K562 (cell line): ENCODE results near the gene TBX10. TPM values are rescaled to one million over a fixed set of nuclear protein-coding genes. Genes with fewer than 3 reads are reported as not detected.

Experiments used
- DIDO1 ChIP-seq: fragments of 450-650 bp; IDR thresholded peaks from 2 replicates; pipeline ENCODE4 v1.6.1; 2016; ENCODE audit warnings: low read depth, missing biosample characterization, missing genetic modification characterization
- NELFE ChIP-seq: IDR thresholded peaks from 2 replicates; pipeline ENCODE4 v1.6.1; 2011; ENCODE audit warnings: mild to moderate bottlenecking; ENCODE audit not compliant: insufficient read depth, insufficient read length
- PCBP2 ChIP-seq: fragments of 200-400 bp; formaldehyde crosslinking; IDR thresholded peaks from 2 replicates; pipeline ENCODE4 v1.6.1; 2018; ENCODE audit warnings: low read length, low read depth, mild to moderate bottlenecking, moderate library complexity; ENCODE audit not compliant: poor library complexity, severe bottlenecking
- RBBP5 ChIP-seq: fragments of 200-600 bp; sonication (generic); IDR thresholded peaks from 2 replicates; pipeline ENCODE4 v1.6.1; 2012; ENCODE audit warnings: borderline replicate concordance, mild to moderate bottlenecking, low read length, control low read depth, inconsistent platforms; ENCODE audit not compliant: insufficient read depth, poor library complexity, severe bottlenecking
- RBM22 ChIP-seq: fragments of 200-400 bp; formaldehyde crosslinking; IDR thresholded peaks from 2 replicates; pipeline ENCODE4 v1.6.1; 2018; ENCODE audit warnings: low read length, low read depth; ENCODE audit not compliant: poor library complexity, severe bottlenecking
- RCOR1 ChIP-seq, 2 experiments: IDR thresholded peaks; 2 replicates each; pipeline ENCODE4 v1.6.1; 2012; ENCODE audit warnings: low read depth in 2 of 2, low read length in 2 of 2, borderline replicate concordance in 1 of 2, improper control_type of control experiment in 1 of 2
- SETDB1 ChIP-seq: IDR thresholded peaks from one replicate; pipeline ENCODE4 v1.6.1; 2012; ENCODE audit warnings: low read length, control low read depth, inconsistent platforms
- SMARCC2 ChIP-seq: fragments of 450-650 bp; IDR thresholded peaks from 2 replicates; pipeline ENCODE4 v1.6.1; 2017; ENCODE audit warnings: antibody characterized with exemption, moderate library complexity, mild to moderate bottlenecking, low read depth
- SNAPC5 ChIP-seq: fragments of 250-450 bp; sonication (Bioruptor Pico); IDR thresholded peaks from 2 replicates; pipeline ENCODE4 v1.8.0; 2021; ENCODE audit warnings: moderate library complexity, mild to moderate bottlenecking, inconsistent platforms
- SRSF9 ChIP-seq: fragments of 200-400 bp; formaldehyde crosslinking; IDR thresholded peaks from 2 replicates; pipeline ENCODE4 v1.6.1; 2017; ENCODE audit warnings: low read depth, low read length, borderline replicate concordance
- TAL1 ChIP-seq: fragments of 450-650 bp; IDR thresholded peaks from 2 replicates; pipeline ENCODE4 v1.6.1; 2016; ENCODE audit warnings: mild to moderate bottlenecking
- ZNF24 ChIP-seq: fragments of 450-650 bp; IDR thresholded peaks from 2 replicates; pipeline ENCODE4 v1.6.1; 2016
- ZNF318 ChIP-seq, 2 experiments: fragments of 450-650 bp; IDR thresholded peaks; 2 replicates each; pipeline ENCODE4 v1.6.1; 2016; ENCODE audit warnings: mild to moderate bottlenecking in 2 of 2, borderline replicate concordance in 1 of 2, low read depth in 1 of 2, moderate library complexity in 1 of 2
- ZNF644 ChIP-seq: fragments of 200-800 bp; sonication (Bioruptor generic); IDR thresholded peaks from 2 replicates; pipeline ENCODE4 v1.6.1; 2016; ENCODE audit warnings: low read depth, missing genetic modification characterization, missing compliant biosample characterization
- polyA plus RNA-seq, 8 experiments: library from polyadenylated mRNA; depleted of rRNA in 4 of 8; stranded (reverse) in 5 of 8; unstranded in 3 of 8; fragments of >200 nt; fragmentation: Nextera tagmentation in 2 of 8; fragmentation: Illumina TruSeq in 1 of 8; extraction: Ambion mirVana in 2 of 8; extraction: Trizol in 1 of 8; gene quantifications; 2 replicates each; pipeline versions ENCODE4 v1.2.1 to v1.2.3, GENCODE V29; 2011 to 2014; ENCODE audit warnings: inconsistent platforms in 1 of 8, missing spikeins in 1 of 8
- total RNA-seq, 7 experiments: library from RNA; depleted of rRNA in 6 of 7; stranded (reverse); fragments of >200 nt in 6 of 7; fragmentation: Illumina TruSeq in 2 of 7; extraction: Trizol in 2 of 7; gene quantifications; 2 replicates each; pipeline versions ENCODE4 v1.2.1 to v1.2.3, GENCODE V29; 2011 to 2021; ENCODE audit warnings: low replicate concordance in 1 of 7
- TF ChIP-seq, protein P1 (sequence below): fragments of 450-650 bp; formaldehyde crosslinking; IDR thresholded peaks from 2 replicates; pipeline ENCODE4 v1.4.0; 2020; ENCODE audit warnings: mild to moderate bottlenecking
- TF ChIP-seq, protein P2 (sequence below): fragments of 250-450 bp; sonication (Bioruptor Pico); IDR thresholded peaks from 2 replicates; pipeline ENCODE4 v1.4.0; 2020

Gene TBX10
- total and polyA plus RNA-seq, 9 of the 15 experiments (the other 6 are each of a cell fraction or from before 2014, with no cell fraction given): not detected

DNA sequence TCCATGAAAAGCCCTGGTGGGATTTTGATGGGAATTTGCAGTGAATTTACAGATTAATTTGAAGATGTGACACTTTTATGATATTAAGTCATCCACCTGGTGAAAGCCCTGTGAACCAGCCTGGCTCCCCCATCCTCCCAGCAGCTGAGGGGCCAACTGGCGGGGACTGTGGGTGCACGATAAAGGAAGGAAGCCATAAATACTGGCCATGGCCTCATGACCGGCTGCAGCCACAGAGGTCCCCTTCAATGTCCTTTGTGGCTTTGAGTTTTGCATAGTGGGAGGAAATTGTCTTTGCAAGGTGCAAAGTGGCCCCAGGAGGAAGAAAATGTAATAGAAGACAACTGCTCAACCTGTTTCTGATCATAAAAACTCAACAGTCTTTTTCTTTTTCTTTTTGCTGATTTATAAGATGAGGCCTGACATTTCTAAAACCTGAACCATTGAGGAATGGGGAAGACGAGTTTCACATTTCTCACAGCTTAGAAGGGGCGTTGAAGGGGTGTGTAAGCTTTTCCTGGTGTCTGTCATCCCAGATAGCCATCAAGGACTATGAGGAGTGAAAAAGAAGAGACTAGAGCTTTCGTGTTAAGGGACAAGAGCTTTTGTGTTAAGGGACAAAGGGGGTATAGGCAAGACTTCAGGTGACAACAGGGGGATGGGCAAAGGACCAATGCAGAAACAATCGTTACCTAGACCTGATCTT is 39.1 kb downstream of the TBX10 start (continued):
- TF ChIP-seq, protein P1, sequence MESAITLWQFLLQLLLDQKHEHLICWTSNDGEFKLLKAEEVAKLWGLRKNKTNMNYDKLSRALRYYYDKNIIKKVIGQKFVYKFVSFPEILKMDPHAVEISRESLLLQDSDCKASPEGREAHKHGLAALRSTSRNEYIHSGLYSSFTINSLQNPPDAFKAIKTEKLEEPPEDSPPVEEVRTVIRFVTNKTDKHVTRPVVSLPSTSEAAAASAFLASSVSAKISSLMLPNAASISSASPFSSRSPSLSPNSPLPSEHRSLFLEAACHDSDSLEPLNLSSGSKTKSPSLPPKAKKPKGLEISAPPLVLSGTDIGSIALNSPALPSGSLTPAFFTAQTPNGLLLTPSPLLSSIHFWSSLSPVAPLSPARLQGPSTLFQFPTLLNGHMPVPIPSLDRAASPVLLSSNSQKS (CRISPR knock-in tag): no peak
- no peak for TF ChIP-seq DIDO1
- TF ChIP-seq SNAPC5 (CRISPR knock-in tag): no peak
- TF ChIP-seq SRSF9: no peak
- no peak for TF ChIP-seq SMARCC2
- no peak for TF ChIP-seq PCBP2
- no peak for TF ChIP-seq SETDB1
- TF ChIP-seq ZNF24: no peak
- peak; percentile 43 to 77; a peak in 1 of 4 replicates for TF ChIP-seq RCOR1 (IDR thresholded peaks at IDR 0.05; ENCODE audit: borderline replicate concordance in 1 of 2, low read depth in 2 of 2, low read length in 2 of 2)
- TF ChIP-seq ZNF318 (IDR thresholded peaks at IDR 0.05; ENCODE audit: borderline replicate concordance in 1 of 2, low read depth in 1 of 2): no peak
- no peak for TF ChIP-seq NELFE
- no peak for TF ChIP-seq RBM22
- peak; percentile 72; the same call in 1 of the 2 replicates for TF ChIP-seq TAL1
- no peak for TF ChIP-seq RBBP5
- 0 out of 2 replicates have a peak, but pooled peaks have one; percentile 53 for TF ChIP-seq ZNF644 (tag)
- TF ChIP-seq, protein P2, sequence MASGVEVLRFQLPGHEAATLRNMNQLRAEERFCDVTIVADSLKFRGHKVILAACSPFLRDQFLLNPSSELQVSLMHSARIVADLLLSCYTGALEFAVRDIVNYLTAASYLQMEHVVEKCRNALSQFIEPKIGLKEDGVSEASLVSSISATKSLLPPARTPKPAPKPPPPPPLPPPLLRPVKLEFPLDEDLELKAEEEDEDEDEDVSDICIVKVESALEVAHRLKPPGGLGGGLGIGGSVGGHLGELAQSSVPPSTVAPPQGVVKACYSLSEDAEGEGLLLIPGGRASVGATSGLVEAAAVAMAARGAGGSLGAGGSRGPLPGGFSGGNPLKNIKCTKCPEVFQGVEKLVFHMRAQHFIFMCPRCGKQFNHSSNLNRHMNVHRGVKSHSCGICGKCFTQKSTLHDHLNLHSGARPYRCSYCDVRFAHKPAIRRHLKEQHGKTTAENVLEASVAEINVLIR (CRISPR knock-in tag): no peak
